HAP-1 (cell line): Measurements from ENCODE around the gene REM2.
"Not testable (repeated sequence)": the region's sequence is repeated elsewhere in the genome, so short reads cannot be mapped to it uniquely, and the experiment has no call there.

ENCODE experiments used
- DNase-seq, 2 experiments: peaks; one replicate each; pipeline ENCODE4 v3.0.0-alpha.2; 2016 to 2020; ENCODE audit warnings: low spot score in 2 of 2
- H3K27me3 ChIP-seq: fragments of 250-450 bp; sonication (Bioruptor Pico); 2 replicates; pipeline ENCODE4 v1.5.1; 2020; ENCODE audit warnings: low read depth, mild to moderate bottlenecking, moderate library complexity
- H3K36me3 ChIP-seq: fragments of 250-450 bp; sonication (Bioruptor Pico); replicated peaks from 2 replicates; pipeline ENCODE4 v1.5.1; 2020; ENCODE audit warnings: mild to moderate bottlenecking
- H3K4me1 ChIP-seq: fragments of 250-450 bp; sonication (Bioruptor Pico); 2 replicates; pipeline ENCODE4 v1.5.1; 2020; ENCODE audit warnings: mild to moderate bottlenecking
- H3K4me3 ChIP-seq: fragments of 250-450 bp; sonication (Bioruptor Pico); 2 replicates; pipeline ENCODE4 v1.5.1; 2020; ENCODE audit warnings: mild to moderate bottlenecking, moderate library complexity
- H3K9me3 ChIP-seq: fragments of 250-450 bp; sonication (Bioruptor Pico); 2 replicates; pipeline ENCODE4 v1.5.1; 2020; ENCODE audit warnings: mild to moderate bottlenecking, moderate library complexity
- in situ Hi-C: fragments of 300-500 bp; cut with MboI; formaldehyde crosslinking; loops from 3 replicates; pipeline ENCODE4 v1.14.3; 2020; ENCODE audit warnings: low sequenced_read_pairs, inconsistent platforms, mixed read lengths

REM2 gene

DNA sequence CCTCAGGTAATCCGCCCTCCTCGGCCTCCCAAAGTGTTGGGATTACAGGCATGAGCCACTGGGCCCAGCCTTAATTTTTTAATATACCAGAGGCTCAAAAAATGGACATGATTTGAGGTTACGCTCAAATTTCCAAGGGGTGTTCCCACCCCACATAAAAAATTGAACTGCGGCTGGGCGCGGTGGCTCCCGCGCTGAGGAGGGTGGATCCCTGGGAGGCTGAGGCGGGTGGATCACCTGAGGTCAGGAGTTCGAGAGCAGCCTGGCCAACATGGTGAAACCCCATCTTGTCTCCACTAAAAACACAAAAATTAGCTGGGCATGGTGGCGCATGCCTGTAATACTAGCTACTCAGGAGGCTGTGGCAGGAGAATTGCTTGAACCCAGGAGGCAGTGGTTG is 28.7 kb upstream of the REM2 start:
- not testable (repeated sequence) for H3K27me3 ChIP-seq, H3K4me1 ChIP-seq, H3K9me3 ChIP-seq, H3K36me3 ChIP-seq, H3K4me3 ChIP-seq, DNase-seq
- in situ Hi-C loops, result loop anchor here (25.0 kb wide), 1 partner anchor 467 kb away; no protein-coding TSS in a partner anchor

DNA sequence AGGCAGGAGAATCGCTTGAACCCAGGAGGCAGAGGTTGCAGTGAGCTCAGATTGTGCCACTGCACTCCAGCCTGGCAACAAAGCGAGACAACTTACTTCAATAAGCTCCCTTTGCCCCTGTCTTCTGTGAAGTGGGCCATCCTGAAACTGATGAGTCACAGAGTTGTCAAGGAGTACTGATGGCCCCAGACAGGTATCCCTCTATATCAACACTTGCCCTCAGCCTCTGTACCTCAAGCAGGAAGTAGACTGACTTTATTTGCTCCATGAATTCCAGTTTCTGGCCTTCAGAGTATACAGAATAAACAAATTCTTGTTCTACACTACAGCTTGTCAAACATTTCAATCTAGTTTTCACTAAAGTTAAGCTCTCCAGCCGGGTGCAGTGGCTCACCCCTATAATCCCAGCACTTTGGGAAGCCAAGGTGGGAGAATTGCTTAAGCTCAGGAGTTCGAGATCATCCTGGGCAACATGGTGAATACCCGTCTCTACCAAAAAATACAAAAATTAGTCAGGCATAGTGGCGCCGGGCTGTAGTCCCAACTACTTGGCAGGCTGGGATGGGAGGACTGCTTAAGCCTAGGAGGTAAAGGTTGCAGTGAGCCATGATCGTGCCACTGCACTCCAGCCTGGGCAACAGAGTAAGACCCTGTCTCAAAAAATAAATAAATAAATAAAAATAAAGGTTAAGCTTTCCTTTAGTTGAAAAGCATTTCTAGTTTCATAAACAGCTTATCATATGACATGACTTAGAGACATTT is 27.9 kb upstream of the REM2 start:
- H3K9me3 ChIP-seq, result no peaks in the 10 kb centered on the region
- no peak overlapping the region for H3K4me3 ChIP-seq
- in situ Hi-C loops, result loop anchor here (5.0 to 25.0 kb wide), 2 partner anchors 298 to 468 kb away; no protein-coding TSS in a partner anchor
- DNase-seq, result no peak
- H3K27me3 ChIP-seq, result no peaks in the 10 kb centered on the region
- no peaks in the 10 kb centered on the region for H3K36me3 ChIP-seq
- H3K4me1 ChIP-seq, result 0 out of 2 replicates have a peak, but pooled peaks cover 2% of the 10 kb centered on the region

DNA sequence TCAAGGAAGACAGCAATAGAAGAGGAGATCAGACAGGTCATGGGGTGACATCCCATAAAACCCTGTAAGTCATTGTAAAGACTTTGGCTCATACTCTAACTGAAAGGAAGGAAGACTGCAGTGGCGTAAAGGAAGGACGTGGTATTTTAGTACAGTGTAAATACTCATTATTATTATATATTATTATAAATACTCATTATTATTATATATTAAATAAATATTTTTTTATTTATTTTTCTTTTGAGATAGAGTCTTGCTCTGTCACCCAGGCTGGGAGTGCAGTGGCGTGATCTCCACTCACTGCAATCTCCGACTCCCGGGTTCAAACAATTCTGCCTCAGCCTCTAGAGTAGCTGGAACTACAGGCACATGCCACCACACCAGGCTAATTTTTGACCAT is 26.6 kb upstream of the REM2 start:
- H3K4me1 ChIP-seq, result 0 out of 2 replicates have a peak, but pooled peaks cover 2% of the 10 kb centered on the region
- in situ Hi-C loops, result loop anchor here (5.0 to 25.0 kb wide), 2 partner anchors 299 to 469 kb away; no protein-coding TSS in a partner anchor
- no peak overlapping the region for H3K4me3 ChIP-seq
- no peaks in the 10 kb centered on the region for H3K9me3 ChIP-seq
- no peaks in the 10 kb centered on the region for H3K36me3 ChIP-seq
- DNase-seq, result no peak
- H3K27me3 ChIP-seq, result no peaks in the 10 kb centered on the region

DNA sequence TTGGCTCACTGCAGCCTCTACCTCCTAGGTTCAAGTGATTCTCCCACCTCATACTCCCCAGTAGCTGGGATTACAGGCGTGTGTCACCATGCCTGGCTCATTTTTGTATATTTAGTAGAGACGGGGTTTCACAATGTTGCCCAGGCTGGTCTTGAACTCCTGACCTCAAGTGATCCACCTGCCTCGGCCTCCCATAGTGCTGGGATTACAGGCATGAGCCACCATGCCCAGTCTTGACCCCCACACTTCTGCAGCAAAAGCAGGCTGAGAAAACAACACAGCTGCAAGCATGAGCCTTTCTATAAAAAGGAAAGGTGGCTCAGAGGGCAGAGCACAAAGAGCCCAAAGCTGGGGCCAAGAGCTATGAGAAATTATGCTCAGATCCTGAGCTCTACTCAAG is 22.6 kb upstream of the REM2 start:
- H3K36me3 ChIP-seq, H3K4me3 ChIP-seq, H3K27me3 ChIP-seq, H3K4me1 ChIP-seq, DNase-seq, H3K9me3 ChIP-seq: not testable (repeated sequence)
- in situ Hi-C loops, result loop anchor here (25.0 kb wide), 1 partner anchor 473 kb away; no protein-coding TSS in a partner anchor

DNA sequence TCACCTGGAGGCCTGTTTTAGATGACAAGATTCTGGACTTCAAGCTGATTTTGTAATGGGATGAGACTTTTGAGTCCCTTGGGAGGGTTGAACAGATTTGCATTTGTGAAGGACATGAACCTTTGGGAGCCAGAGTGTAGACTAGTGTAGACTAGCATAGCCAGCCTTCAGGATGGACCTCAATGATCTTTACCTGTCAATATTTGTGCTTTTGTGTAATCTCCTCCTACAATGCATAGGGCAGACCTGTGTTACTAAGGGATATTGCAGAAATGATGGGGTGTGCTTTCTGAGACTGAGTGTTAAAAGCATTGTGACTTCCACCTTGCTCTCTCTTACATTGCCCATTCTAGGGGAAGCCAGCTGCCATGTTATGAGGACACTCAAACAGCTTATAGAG is 21.4 kb upstream of the REM2 start:
- DNase-seq, result no peak
- no peaks in the 10 kb centered on the region for H3K36me3 ChIP-seq
- H3K4me3 ChIP-seq, result no peak overlapping the region
- in situ Hi-C loops, result loop anchor here (25.0 kb wide), 1 partner anchor 474 kb away; no protein-coding TSS in a partner anchor
- H3K9me3 ChIP-seq, result no peaks in the 10 kb centered on the region
- no peaks in the 10 kb centered on the region; the same call in 1 of the 2 replicates for H3K27me3 ChIP-seq
- H3K4me1 ChIP-seq, result no peaks in the 10 kb centered on the region

DNA sequence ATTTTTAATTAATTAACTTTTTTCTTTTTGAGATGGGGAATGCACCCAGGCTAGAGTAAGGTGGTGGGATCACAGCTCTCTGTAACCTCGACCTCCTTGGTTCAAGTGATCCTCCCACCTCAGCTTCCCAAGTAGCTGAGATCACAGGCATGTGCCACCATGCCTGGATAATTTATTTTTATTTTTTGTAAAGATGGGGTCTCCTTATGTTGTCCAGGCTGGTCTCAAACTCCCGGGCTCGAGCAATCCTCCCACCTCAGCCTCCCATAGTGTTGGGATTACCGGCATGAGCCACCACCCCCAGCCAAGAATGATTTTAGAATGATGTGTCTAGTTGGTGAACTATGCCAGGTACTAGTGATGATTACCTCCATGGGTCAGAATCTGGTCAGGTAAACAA is 18.0 kb upstream of the REM2 start:
- H3K4me1 ChIP-seq, result no peaks in the 10 kb centered on the region
- no peaks in the 10 kb centered on the region; the same call in 1 of the 2 replicates for H3K27me3 ChIP-seq
- no peaks in the 10 kb centered on the region for H3K36me3 ChIP-seq
- no peaks in the 10 kb centered on the region for H3K9me3 ChIP-seq
- DNase-seq, result no peak
- no peak overlapping the region for H3K4me3 ChIP-seq
- in situ Hi-C loops, result loop anchor here (25.0 kb wide), 1 partner anchor 478 kb away; no protein-coding TSS in a partner anchor

DNA sequence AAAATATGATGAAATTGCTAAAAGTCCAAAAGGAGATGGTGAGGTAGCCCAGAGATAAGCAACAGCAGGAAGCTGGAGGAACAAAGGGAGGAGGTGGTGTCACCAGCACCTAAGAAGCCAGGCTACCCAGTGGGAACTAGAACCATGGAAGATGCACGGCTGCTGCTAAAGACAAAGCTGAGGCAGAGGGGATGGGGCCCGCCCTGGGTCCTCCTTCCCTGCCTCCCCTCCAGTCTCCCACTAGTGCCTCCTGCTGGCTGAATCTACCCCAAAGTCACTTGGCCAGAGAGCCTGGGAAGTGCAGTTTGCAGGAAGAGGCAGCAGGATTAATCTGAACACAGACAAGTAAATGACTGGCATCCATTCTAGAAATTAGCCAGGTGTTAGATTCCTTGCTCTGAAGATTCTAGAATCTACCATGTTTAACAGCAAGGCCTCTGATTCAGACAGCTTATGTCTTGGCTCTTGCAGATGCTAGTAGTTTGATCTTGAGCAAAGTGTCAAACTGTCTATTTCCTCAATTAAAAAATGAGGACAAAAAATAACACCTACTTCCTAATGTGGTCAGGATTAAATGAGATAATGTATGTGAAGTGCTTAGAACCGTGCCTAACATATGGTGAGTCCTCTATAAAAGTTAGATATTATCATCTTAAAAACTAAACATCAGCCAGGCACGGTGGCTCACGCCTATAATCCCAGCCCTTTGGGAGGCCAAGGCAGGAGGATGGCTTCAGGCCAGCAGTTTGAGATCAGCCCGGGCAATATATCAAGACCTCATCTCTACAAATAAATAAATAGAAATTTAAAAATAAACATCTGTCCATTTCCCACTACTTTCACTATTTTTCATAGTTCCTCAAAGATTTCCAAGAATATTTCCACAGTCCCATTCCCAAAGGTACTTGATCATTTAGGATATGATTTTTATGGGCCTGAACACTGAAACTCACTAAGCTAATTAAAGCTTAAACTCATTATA is 17.3 kb upstream of the REM2 start:
- in situ Hi-C loops, result loop anchor here (25.0 kb wide), 1 partner anchor 478 kb away; no protein-coding TSS in a partner anchor
- DNase-seq, result peak in 1 of 2 experiments; percentile 55
- no peak overlapping the region for H3K4me3 ChIP-seq
- peaks cover 5% of the 10 kb centered on the region for H3K4me1 ChIP-seq
- no peaks in the 10 kb centered on the region; the same call in 1 of the 2 replicates for H3K27me3 ChIP-seq
- no peaks in the 10 kb centered on the region for H3K36me3 ChIP-seq
- no peaks in the 10 kb centered on the region for H3K9me3 ChIP-seq

DNA sequence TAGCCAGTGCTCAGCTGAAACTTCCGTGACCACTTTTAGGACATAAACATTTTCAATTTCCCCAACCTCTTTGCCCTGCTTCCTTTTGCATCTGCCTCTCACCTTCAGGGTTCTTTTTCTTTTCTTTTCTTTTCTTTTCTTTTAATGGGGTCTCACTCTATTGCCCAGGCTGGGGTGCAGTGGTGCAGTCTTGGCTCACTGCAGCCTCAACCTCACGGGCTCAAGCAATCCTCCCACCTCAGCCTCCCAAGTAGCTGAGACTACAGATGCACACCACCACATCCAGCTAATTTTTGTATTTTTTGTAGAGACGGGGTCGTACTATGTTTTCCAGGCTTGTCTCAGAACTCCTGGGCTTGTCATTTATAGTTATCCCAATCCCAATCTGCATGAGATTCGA is 16.1 kb upstream of the REM2 start:
- DNase-seq, result no peak
- in situ Hi-C loops, result loop anchor here (25.0 kb wide), 1 partner anchor 480 kb away; no protein-coding TSS in a partner anchor
- Histone ChIP-seq H3K36me3 (no peaks in the 10 kb centered on the region), H3K27me3 (no peaks in the 10 kb centered on the region; the same call in 1 of the 2 replicates), H3K9me3 (no peaks in the 10 kb centered on the region), H3K4me1 (peaks cover 8% of the 10 kb centered on the region), H3K4me3 (no peak overlapping the region)

DNA sequence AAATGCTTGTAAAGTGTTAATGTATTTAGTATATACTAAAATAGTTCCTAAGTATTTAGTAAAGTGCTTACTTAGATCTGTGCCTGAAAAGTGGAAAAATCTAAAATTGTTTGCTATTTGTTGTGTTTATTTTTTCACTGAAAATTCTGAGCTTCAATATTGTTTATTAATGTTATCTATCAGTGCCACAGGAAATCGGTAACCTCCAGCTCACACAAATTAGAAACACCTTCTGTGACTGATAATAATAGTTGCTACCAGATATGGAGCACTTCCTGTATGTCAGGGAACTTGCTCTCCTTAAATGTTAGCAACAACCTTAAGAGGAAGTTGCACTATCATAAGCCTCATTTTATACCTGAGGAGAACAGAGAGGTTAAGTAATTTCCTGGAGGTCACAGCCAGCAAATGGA is 12.2 kb upstream of the REM2 start:
- in situ Hi-C loops, result loop anchor here (25.0 kb wide), 1 partner anchor 484 kb away; no protein-coding TSS in a partner anchor
- Histone ChIP-seq H3K27me3 (no peaks in the 10 kb centered on the region), H3K9me3 (no peaks in the 10 kb centered on the region), H3K4me3 (peak overlapping the region; percentile 74), H3K4me1 (peaks cover 13% of the 10 kb centered on the region), H3K36me3 (peaks cover 7% of the 10 kb centered on the region; the same call in 1 of the 2 replicates)
- DNase-seq, result no peak

DNA sequence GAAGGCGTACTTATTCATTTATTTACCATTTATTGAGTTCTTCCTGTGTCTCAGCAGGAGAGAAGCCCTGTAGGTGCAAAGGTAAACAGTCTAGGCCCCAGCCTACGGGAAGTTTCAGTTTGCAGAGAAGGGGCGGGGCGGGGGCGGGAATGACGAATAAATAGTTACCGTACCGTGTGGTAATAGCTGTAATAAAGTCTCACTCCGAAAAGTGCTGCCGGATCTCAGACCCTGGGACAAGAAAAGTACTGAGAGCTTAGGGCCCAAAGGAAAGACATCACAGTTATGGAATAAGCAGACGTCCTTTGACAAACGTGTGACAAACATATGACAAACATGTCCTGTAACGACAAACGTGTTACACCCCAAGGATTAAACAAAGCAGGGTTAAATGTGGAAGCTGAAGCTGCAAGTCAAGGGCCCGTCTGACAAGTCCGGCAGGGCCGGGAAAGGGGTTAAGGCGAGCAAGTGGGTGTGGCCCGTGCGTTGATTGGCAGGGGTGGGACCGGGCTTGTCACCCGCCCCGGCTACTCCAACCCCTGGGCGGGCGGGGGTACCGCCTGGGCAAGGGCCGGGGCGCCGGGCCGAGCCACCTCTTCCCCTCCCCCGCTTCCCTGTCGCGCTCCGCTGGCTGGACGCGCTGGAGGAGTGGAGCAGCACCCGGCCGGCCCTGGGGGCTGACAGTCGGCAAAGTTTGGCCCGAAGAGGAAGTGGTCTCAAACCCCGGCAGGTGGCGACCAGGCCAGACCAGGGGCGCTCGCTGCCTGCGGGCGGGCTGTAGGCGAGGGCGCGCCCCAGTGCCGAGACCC is 11.6 kb upstream of the REM2 start, which contains the start of gene LRP10:
TSS of gene LRP10 (plus strand) at position 517 of the 809 bp plus-strand sequence. CDS start 564 bp downstream, outside the sequence.
- Histone ChIP-seq H3K9me3 (no peaks in the 10 kb centered on the region), H3K4me3 (peak within 1 kb of the TSS; percentile 74), H3K27me3 (no peaks in the 10 kb centered on the region), H3K4me1 (peaks cover 13% of the 10 kb centered on the region), H3K36me3 (peaks cover 7% of the 10 kb centered on the region; the same call in 1 of the 2 replicates)
- DNase-seq, result peak; percentile 86 to 95
- in situ Hi-C loops, result loop anchor here (25.0 kb wide), 1 partner anchor 484 kb away; no protein-coding TSS in a partner anchor

DNA sequence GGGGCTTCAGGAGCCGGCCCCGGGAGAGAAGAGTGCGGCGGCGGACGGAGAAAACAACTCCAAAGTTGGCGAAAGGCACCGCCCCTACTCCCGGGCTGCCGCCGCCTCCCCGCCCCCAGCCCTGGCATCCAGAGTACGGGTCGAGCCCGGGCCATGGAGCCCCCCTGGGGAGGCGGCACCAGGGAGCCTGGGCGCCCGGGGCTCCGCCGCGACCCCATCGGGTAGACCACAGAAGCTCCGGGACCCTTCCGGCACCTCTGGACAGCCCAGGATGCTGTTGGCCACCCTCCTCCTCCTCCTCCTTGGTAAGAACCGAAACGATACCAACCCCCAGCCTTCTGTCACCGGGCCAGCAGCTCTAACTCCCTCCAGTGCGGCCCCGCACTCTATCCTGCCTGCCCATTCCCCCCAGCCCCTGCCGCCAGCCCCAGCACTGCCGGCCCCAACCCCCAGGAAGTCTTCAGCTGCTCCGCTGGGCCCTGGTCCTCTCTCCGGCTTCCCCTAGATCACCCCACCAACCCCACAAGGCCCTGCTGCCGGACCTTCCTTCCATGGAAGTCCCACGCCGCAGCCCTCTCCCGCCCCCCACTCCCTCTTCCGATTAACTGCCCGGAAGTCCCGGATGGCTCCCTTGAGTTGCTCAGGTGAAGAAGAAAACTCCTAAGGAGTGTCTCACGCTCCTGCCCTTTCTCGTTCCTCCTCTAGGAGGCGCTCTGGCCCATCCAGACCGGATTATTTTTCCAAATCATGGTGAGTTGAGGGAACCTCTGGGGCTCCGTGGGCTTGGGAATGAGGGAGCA is 10.8 kb upstream of the REM2 start:
- in situ Hi-C loops, result loop anchor here (25.0 kb wide), 1 partner anchor 485 kb away; no protein-coding TSS in a partner anchor
- H3K36me3 ChIP-seq, result peaks cover 7% of the 10 kb centered on the region; the same call in 1 of the 2 replicates
- H3K4me1 ChIP-seq, result peaks cover 13% of the 10 kb centered on the region
- no peaks in the 10 kb centered on the region for H3K9me3 ChIP-seq
- no peaks in the 10 kb centered on the region for H3K27me3 ChIP-seq
- DNase-seq, result peak; percentile 70 to 92
- H3K4me3 ChIP-seq, result peak overlapping the region; percentile 74
